Trophoblast cell (in vitro differentiated cells and primary cell): ENCODE results near the gene GNA12.
A peak's percentile ranks its signal among the peaks of the same experiment; 100 is the strongest.

Experiments
- DNase-seq, 2 donors: peaks; one replicate each; pipeline ENCODE4 v3.0.0-alpha.2; 2016
- H2AFZ ChIP-seq: 2 replicates; pipeline ENCODE4 v1.6.1; 2013; ENCODE audit warnings: low read length, moderate library complexity, mild to moderate bottlenecking; ENCODE audit not compliant: insufficient read depth, poor library complexity
- H2AK5ac ChIP-seq: 2 replicates; pipeline ENCODE4 v1.6.1; 2013; ENCODE audit warnings: mild to moderate bottlenecking, low read length
- H2BK120ac ChIP-seq: 2 replicates; pipeline ENCODE4 v1.6.1; 2013; ENCODE audit warnings: low read length, mild to moderate bottlenecking, moderate library complexity; ENCODE audit not compliant: insufficient read depth, poor library complexity
- H2BK12ac ChIP-seq: 2 replicates; pipeline ENCODE4 v1.6.1; 2013; ENCODE audit warnings: mild to moderate bottlenecking, low read length, moderate library complexity
- H2BK5ac ChIP-seq: 2 replicates; pipeline ENCODE4 v1.6.1; 2013; ENCODE audit warnings: low read length, low read depth, moderate library complexity, mild to moderate bottlenecking; ENCODE audit not compliant: poor library complexity
- H3K14ac ChIP-seq: 2 replicates; pipeline ENCODE4 v1.6.1; 2013; ENCODE audit warnings: mild to moderate bottlenecking, low read length
- H3K18ac ChIP-seq: 2 replicates; pipeline ENCODE4 v1.6.1; 2013; ENCODE audit warnings: mild to moderate bottlenecking, low read length
- H3K23ac ChIP-seq: 2 replicates; pipeline ENCODE4 v1.6.1; 2013; ENCODE audit warnings: low read length
- H3K27ac ChIP-seq: 2 replicates; pipeline ENCODE4 v1.5.1; 2013; ENCODE audit warnings: low read depth, mild to moderate bottlenecking, inconsistent platforms, low read length, moderate library complexity
- H3K27me3 ChIP-seq: 2 replicates; pipeline ENCODE4 v1.6.1; 2013; ENCODE audit warnings: inconsistent platforms, mild to moderate bottlenecking, low read length, moderate library complexity; ENCODE audit not compliant: insufficient read depth
- H3K36me3 ChIP-seq, 2 experiments: 1 replicate in 1 of 2; 2 replicates in 1 of 2; pipeline ENCODE4 v1.6.1; 2013; ENCODE audit warnings: low read length in 2 of 2, mild to moderate bottlenecking in 2 of 2, moderate library complexity in 1 of 2; ENCODE audit not compliant: insufficient read depth in 2 of 2, control insufficient read depth in 1 of 2
- H3K4ac ChIP-seq: 2 replicates; pipeline ENCODE4 v1.6.1; 2013; ENCODE audit warnings: low read depth, mild to moderate bottlenecking, low read length, moderate library complexity
- H3K4me1 ChIP-seq, 2 experiments: 1 replicate in 1 of 2; 2 replicates in 1 of 2; pipeline ENCODE4 v1.6.1; 2013; ENCODE audit warnings: low read length in 2 of 2, mild to moderate bottlenecking in 2 of 2, moderate library complexity in 1 of 2; ENCODE audit not compliant: insufficient read depth in 2 of 2, control insufficient read depth in 1 of 2
- H3K4me2 ChIP-seq: 2 replicates; pipeline ENCODE4 v1.6.1; 2013; ENCODE audit warnings: inconsistent platforms, mild to moderate bottlenecking, low read length, moderate library complexity
- H3K4me3 ChIP-seq: 2 replicates; pipeline ENCODE4 v1.5.1; 2013; ENCODE audit warnings: mild to moderate bottlenecking, low read depth, low read length, inconsistent platforms
- H3K79me1 ChIP-seq: one replicate; pipeline ENCODE4 v1.6.1; 2013; ENCODE audit warnings: low read length
- H3K79me2 ChIP-seq: 2 replicates; pipeline ENCODE4 v1.6.1; 2013; ENCODE audit warnings: low read length, mild to moderate bottlenecking; ENCODE audit not compliant: control insufficient read depth, insufficient read depth, poor library complexity
- H3K9ac ChIP-seq: 2 replicates; pipeline ENCODE4 v1.6.1; 2013; ENCODE audit warnings: mild to moderate bottlenecking, low read length
- H3K9me3 ChIP-seq: 2 replicates; pipeline ENCODE4 v1.6.1; 2013; ENCODE audit warnings: low read depth, mild to moderate bottlenecking, control low read depth, inconsistent platforms, low read length; ENCODE audit not compliant: insufficient read depth
- H4K12ac ChIP-seq: 2 replicates; pipeline ENCODE4 v1.6.1; 2013; ENCODE audit warnings: low read depth, mild to moderate bottlenecking, low read length, moderate library complexity
- H4K8ac ChIP-seq: 2 replicates; pipeline ENCODE4 v1.6.1; 2013; ENCODE audit warnings: low read depth, mild to moderate bottlenecking, low read length, moderate library complexity
- H4K91ac ChIP-seq: one replicate; pipeline ENCODE4 v1.6.1; 2013; ENCODE audit warnings: low read depth, mild to moderate bottlenecking, low read length, moderate library complexity
- WGBS: extraction: QIAGEN DNeasy Blood & Tissue Kit; methylation state at CpG from one replicate; pipeline ENCODE4 v1.1.7; 2013; ENCODE audit warnings: missing lambda C conversion rate; ENCODE audit not compliant: insufficient read length, insufficient coverage; ENCODE audit errors: extremely low coverage; 5-methylcytosine and 5-hydroxymethylcytosine counted together

Gene GNA12

DNA sequence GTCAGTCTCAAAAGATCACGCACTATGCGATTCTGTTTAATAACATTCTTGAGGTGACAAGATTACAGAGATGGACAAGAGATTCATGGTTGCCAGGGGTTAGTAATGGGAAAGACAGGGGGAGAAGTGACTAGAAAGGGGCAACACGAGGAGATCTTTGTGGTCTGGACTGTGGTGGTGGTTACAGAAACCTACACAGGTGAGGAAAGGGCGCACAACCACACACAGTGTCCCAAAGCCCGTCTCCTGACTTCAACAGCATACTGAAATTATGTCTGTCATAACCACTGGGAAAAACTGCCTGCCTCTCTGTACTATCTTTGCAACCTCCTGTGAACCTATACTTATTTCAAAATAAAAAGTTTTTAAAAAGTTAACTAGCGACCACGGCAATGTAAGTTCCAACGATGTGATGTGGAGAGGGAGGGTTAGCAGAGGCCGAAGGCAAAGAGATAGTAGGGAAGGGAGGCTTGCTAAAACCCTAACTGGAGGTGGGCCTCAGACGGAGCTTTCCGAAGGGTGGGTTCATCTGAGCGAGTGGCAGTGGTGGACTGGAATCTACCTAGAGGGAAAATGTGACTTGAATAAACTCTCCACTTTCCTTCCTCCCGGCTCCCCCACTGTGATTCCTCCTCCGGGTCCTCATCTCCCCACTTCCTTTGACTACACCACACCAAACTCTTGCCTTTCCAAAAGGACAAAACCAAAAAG, 43.7 kb downstream of the GNA12 start:
- H2BK120ac ChIP-seq: no peak overlapping the region
- DNase-seq: no peak
- H2BK5ac ChIP-seq: no peak overlapping the region

DNA sequence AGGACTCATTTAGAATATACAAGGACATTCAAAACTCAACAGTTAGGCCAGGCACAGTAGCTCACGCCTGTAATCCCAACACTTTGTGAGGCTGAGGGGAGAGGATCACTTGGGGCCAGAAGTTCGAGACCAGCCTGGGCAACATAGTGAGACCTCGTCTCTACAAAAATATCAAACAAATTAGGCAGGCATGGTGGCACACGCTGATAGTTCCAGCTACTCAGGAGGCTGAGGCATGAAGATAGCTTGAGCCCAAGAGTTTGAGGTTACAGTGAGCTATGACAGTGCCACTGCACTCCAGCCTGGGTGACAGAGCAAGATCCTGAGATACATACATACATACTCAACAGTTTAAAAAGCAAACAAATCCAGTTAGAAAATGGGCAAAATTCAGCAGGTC, 44.9 kb downstream of the GNA12 start:
- H3K4me1 ChIP-seq: peaks cover 23 to 30% of the 10 kb centered on the region in 2 experiments
- no peak overlapping the region for H3K27ac ChIP-seq
- H2BK12ac ChIP-seq: no peak overlapping the region
- WGBS: no CpG with 5 or more reads among the region's 4 CpGs
- no peaks in the 10 kb centered on the region for H3K27me3 ChIP-seq
- no peak overlapping the region for H2AFZ ChIP-seq
- H3K23ac ChIP-seq: no peak overlapping the region
- peaks cover 5 to 10% of the 10 kb centered on the region in 2 experiments for H3K36me3 ChIP-seq
- H4K8ac ChIP-seq: no peak overlapping the region
- H3K4ac ChIP-seq: peak overlapping the region; percentile 42
- H2AK5ac ChIP-seq: no peak overlapping the region
- no peak overlapping the region for H3K4me2 ChIP-seq
- no peak overlapping the region for H3K14ac ChIP-seq
- no peak overlapping the region for H2BK5ac ChIP-seq
- DNase-seq: no peak
- H3K79me2 ChIP-seq: peaks cover 28% of the 10 kb centered on the region
- H4K91ac ChIP-seq: no peak overlapping the region
- no peaks in the 10 kb centered on the region for H3K9me3 ChIP-seq
- H3K4me3 ChIP-seq: no peak overlapping the region
- H3K18ac ChIP-seq: no peak overlapping the region
- H2BK120ac ChIP-seq: no peak overlapping the region
- peaks cover 21% of the 10 kb centered on the region for H3K79me1 ChIP-seq
- H3K9ac ChIP-seq: no peak overlapping the region
- no peak overlapping the region for H4K12ac ChIP-seq

More for the DNA sequence above, 43.7 kb downstream of the GNA12 start:
- no peak overlapping the region for H3K14ac ChIP-seq
- H3K27ac ChIP-seq: no peak overlapping the region
- H3K9me3 ChIP-seq: no peaks in the 10 kb centered on the region
- H3K79me1 ChIP-seq: peaks cover 29% of the 10 kb centered on the region
- peaks cover 37% of the 10 kb centered on the region for H3K79me2 ChIP-seq
- no CpG with 5 or more reads among the region's 14 CpGs for WGBS
- no peak overlapping the region for H3K4me3 ChIP-seq
- no peak overlapping the region for H4K12ac ChIP-seq
- H3K27me3 ChIP-seq: no peaks in the 10 kb centered on the region
- H3K4me1 ChIP-seq: peaks cover 29 to 37% of the 10 kb centered on the region in 2 experiments
- no peak overlapping the region for H4K91ac ChIP-seq
- H4K8ac ChIP-seq: no peak overlapping the region
- no peak overlapping the region for H2BK12ac ChIP-seq
- peak overlapping the region; percentile 60 for H3K4ac ChIP-seq
- no peak overlapping the region for H2AFZ ChIP-seq
- H3K9ac ChIP-seq: no peak overlapping the region
- no peak overlapping the region for H2AK5ac ChIP-seq
- peak overlapping the region; percentile 3 for H3K18ac ChIP-seq
- H3K36me3 ChIP-seq: peaks cover 0 to under 1% of the 10 kb centered on the region in 2 experiments
- H3K4me2 ChIP-seq: no peak overlapping the region
- no peak overlapping the region for H3K23ac ChIP-seq

DNA sequence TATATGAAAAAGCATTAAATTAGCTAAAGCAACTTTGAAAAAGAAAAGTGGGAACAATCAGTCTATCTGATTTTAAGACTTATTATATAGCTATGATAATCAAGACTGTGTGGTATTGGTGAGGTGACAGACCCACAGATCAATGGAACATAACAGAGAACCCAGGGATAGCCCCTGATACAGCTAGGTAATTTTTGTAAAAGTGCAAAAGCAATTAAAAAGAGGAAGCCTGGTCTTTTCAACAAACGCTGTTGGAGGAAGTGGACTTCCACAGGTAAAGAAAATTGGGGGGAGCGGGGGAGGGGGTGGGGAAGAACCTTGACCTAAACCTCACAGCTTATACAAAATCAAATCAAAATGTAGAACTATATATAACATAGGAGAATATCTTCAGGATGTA, 45.4 kb downstream of the GNA12 start:
- no peak overlapping the region for H3K4me2 ChIP-seq
- no peak overlapping the region for H3K4ac ChIP-seq
- H3K14ac ChIP-seq: no peak overlapping the region
- H2BK120ac ChIP-seq: no peak overlapping the region
- H3K18ac ChIP-seq: no peak overlapping the region
- no peak for DNase-seq
- H3K27me3 ChIP-seq: no peaks in the 10 kb centered on the region
- no peak overlapping the region for H3K9ac ChIP-seq
- peaks cover 19 to 29% of the 10 kb centered on the region in 2 experiments for H3K4me1 ChIP-seq
- no peak overlapping the region for H3K4me3 ChIP-seq
- no peak overlapping the region for H2AK5ac ChIP-seq
- H3K36me3 ChIP-seq: peaks cover 5 to 10% of the 10 kb centered on the region in 2 experiments
- no peak overlapping the region for H2AFZ ChIP-seq
- WGBS: no CpG with 5 or more reads among the region's 2 CpGs
- peaks cover 27% of the 10 kb centered on the region for H3K79me2 ChIP-seq
- H3K9me3 ChIP-seq: no peaks in the 10 kb centered on the region
- H3K23ac ChIP-seq: no peak overlapping the region
- no peak overlapping the region for H4K12ac ChIP-seq
- peaks cover 18% of the 10 kb centered on the region for H3K79me1 ChIP-seq
- no peak overlapping the region for H2BK5ac ChIP-seq
- no peak overlapping the region for H3K27ac ChIP-seq
- no peak overlapping the region for H2BK12ac ChIP-seq
- H4K8ac ChIP-seq: no peak overlapping the region
- H4K91ac ChIP-seq: no peak overlapping the region

DNA sequence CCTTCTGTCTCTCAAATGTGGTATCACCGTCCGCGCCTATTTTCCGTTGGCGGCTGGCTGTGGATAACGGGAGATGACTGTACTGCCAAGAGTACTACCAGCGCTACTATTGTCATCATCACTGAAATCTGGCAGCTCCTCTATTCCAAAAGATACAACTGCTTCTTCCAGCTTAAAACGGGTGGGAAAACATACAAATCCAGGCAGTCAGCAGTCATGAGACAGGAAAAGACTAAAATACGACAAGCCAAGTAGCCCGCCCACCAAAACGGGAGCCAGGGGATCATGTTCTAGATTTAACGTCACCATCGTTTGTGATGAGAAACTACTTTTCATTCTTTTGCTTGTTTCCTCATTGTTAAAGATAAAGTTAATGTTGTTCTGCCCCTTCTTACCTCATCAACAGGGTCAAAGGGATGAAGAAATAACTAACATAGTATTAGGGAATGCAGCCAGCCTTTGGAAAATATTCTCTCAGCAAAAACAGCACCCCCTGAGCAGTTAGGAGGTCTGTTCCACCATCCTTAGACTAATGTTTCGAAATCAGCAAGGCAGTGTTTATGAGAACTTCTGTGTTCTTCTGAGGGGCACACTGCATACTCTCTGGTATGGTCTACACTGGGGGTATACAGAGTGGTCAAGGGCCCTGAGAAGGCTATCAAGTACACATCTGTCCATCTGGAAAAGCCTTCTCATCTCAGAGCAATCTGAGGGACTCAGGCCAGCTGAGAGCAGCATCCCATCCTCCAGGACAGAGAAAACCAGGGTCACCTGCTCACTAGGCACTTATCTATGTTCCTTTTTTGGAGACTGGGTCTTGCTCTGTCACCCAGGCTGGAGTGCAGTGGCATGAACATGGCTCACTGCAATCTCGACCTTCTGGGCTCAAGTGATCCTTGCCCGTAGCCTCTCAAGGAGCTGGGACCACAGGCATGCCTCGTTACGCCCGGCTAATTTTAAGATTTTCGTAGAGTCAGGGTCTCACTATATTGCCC, 47.5 kb downstream of the GNA12 start:
- peaks cover 19 to 28% of the 10 kb centered on the region in 2 experiments for H3K4me1 ChIP-seq
- peak overlapping the region; percentile 61 for H3K4ac ChIP-seq
- H3K4me3 ChIP-seq: no peak overlapping the region
- no peak overlapping the region for H4K8ac ChIP-seq
- no peak overlapping the region for H2AK5ac ChIP-seq
- H2BK5ac ChIP-seq: no peak overlapping the region
- no peaks in the 10 kb centered on the region for H3K9me3 ChIP-seq
- no peaks in the 10 kb centered on the region for H3K27me3 ChIP-seq
- peaks cover 16% of the 10 kb centered on the region for H3K79me1 ChIP-seq
- H4K12ac ChIP-seq: no peak overlapping the region
- H3K36me3 ChIP-seq: peaks cover 12 to 20% of the 10 kb centered on the region in 2 experiments
- no peak overlapping the region for H3K9ac ChIP-seq
- H3K14ac ChIP-seq: no peak overlapping the region
- no peak overlapping the region for H2BK120ac ChIP-seq
- peaks cover 22% of the 10 kb centered on the region for H3K79me2 ChIP-seq
- no peak overlapping the region for H2AFZ ChIP-seq
- H3K27ac ChIP-seq: no peak overlapping the region
- H3K23ac ChIP-seq: no peak overlapping the region
- H4K91ac ChIP-seq: no peak overlapping the region
- H3K18ac ChIP-seq: peak overlapping the region; percentile 26
- H2BK12ac ChIP-seq: no peak overlapping the region
- peak in 1 of 2 donors; percentile 43 for DNase-seq
- no peak overlapping the region for H3K4me2 ChIP-seq
- WGBS: no CpG with 5 or more reads among the region's 20 CpGs
